Loucy (cell line): ENCODE data around the gene PTPRK.

ENCODE experiments used
- CTCF ChIP-seq: fragments of 200-600 bp; sonication (generic); conservative IDR thresholded peaks from 2 replicates; pipeline ENCODE4 v1.5.1; 2014; ENCODE audit warnings: mild to moderate bottlenecking, antibody characterized with exemption, low read length
- EZH2phosphoT487 ChIP-seq: fragments of 200-600 bp; IDR thresholded peaks from 2 replicates; pipeline ENCODE4 v1.6.1; 2018; ENCODE audit warnings: antibody characterized with exemption, mild to moderate bottlenecking, moderate library complexity, borderline replicate concordance

- TF ChIP-seq CTCF (no peak), EZH2phosphoT487 (no peak)
These were observed 480.9 kb downstream of the PTPRK start for GRCh38 chr6:128039543-128039942.
